Right renal pelvis (tissue), 4 donors: Measurements from ENCODE around the gene SDK1. TPM values are rescaled to one million over a fixed set of nuclear protein-coding genes. Genes with fewer than 3 reads are reported as not detected.

Experiments used
- DNase-seq, 4 donors: peaks; one replicate each; pipeline ENCODE4 v3.0.0-alpha.2; 2013; ENCODE audit warnings: low read depth in 4 of 4, low spot score in 3 of 4, missing footprints in 1 of 4
- polyA plus RNA-seq, 4 donors: library from polyadenylated mRNA; unstranded; fragments of 120-200 nt; gene quantifications; one replicate each; pipeline ENCODE4 v1.2.1, GENCODE V29; 2013; ENCODE audit not compliant: insufficient read length in 4 of 4

Gene SDK1
- polyA plus RNA-seq, 4 donors = 6.8 to 8.2 (median 6.9) TPM

GRCh38 chr7:4133491-4134044 is 832.5 kb downstream of the SDK1 start:
- no peak for DNase-seq

- no peak for DNase-seq
These were observed 833.2 kb downstream of the SDK1 start for GRCh38 chr7:4134204-4134603.

- no peak for DNase-seq
These were observed 833.6 kb downstream of the SDK1 start for GRCh38 chr7:4134631-4135030.

GRCh38 chr7:4135301-4135700 is 834.2 kb downstream of the SDK1 start:
- DNase-seq = no peak

GRCh38 chr7:4136036-4136435 is 835.0 kb downstream of the SDK1 start:
- DNase-seq = no peak

- DNase-seq = no peak
These were observed 835.6 kb downstream of the SDK1 start for GRCh38 chr7:4136501-4137110.

GRCh38 chr7:4137552-4137951 is 836.5 kb downstream of the SDK1 start:
- no peak for DNase-seq

- no peak for DNase-seq
These were observed 837.8 kb downstream of the SDK1 start for GRCh38 chr7:4138866-4139265.

GRCh38 chr7:4139656-4140625 is 838.9 kb downstream of the SDK1 start:
- DNase-seq = no peak

GRCh38 chr7:4140933-4141332 is 839.9 kb downstream of the SDK1 start:
- DNase-seq = no peak

- no peak for DNase-seq
These were observed 842.0 kb downstream of the SDK1 start for GRCh38 chr7:4143006-4143405.

- no peak for DNase-seq
These were observed 842.6 kb downstream of the SDK1 start for GRCh38 chr7:4143511-4144171.

GRCh38 chr7:4144172-4144701 is 843.2 kb downstream of the SDK1 start:
- peak in 1 of 4 donors; percentile 13 for DNase-seq

GRCh38 chr7:4144811-4145510 is 843.9 kb downstream of the SDK1 start:
- peak in 3 of 4 donors; percentile 47 to 62 (median 59) for DNase-seq

GRCh38 chr7:4145576-4145975 is 844.5 kb downstream of the SDK1 start:
- no peak for DNase-seq

- no peak for DNase-seq
These were observed 847.0 kb downstream of the SDK1 start for GRCh38 chr7:4147926-4148620.

GRCh38 chr7:4149236-4149635 is 848.2 kb downstream of the SDK1 start:
- DNase-seq = no peak

- DNase-seq = no peak
These were observed 848.6 kb downstream of the SDK1 start for GRCh38 chr7:4149645-4150044.

- no peak for DNase-seq
These were observed 849.7 kb downstream of the SDK1 start for GRCh38 chr7:4150731-4151130.

- no peak for DNase-seq
These were observed 850.5 kb downstream of the SDK1 start for GRCh38 chr7:4151524-4151923.
